BLaER1 treated with 17β-estradiol and CSF1 and Interleukin-3, amounts not matched to agents 10 nM and 100 nM (cell line): ENCODE data around the gene RHOG.

Experiments used
- H3K27ac ChIP-seq, 11 experiments: shearing (Covaris generic); formaldehyde crosslinking; 2 replicates each; pipeline ENCODE4 v1.8.1; 2022
- H3K27me3 ChIP-seq, 11 experiments: shearing (Covaris generic); formaldehyde crosslinking; 2 replicates each; pipeline ENCODE4 v1.8.1; 2022
- H3K36me3 ChIP-seq, 11 experiments: shearing (Covaris generic); formaldehyde crosslinking; 2 replicates each; pipeline ENCODE4 v1.8.1; 2022
- H3K4me1 ChIP-seq, 10 experiments: shearing (Covaris generic); formaldehyde crosslinking; 2 replicates each; pipeline ENCODE4 v1.8.1; 2022
- H3K4me2 ChIP-seq, 11 experiments: shearing (Covaris generic); formaldehyde crosslinking; 2 replicates each; pipeline ENCODE4 v1.8.1; 2022
- H3K4me3 ChIP-seq, 10 experiments: shearing (Covaris generic); formaldehyde crosslinking; 2 replicates each; pipeline ENCODE4 v1.8.1; 2022
- H3K9ac ChIP-seq, 11 experiments: shearing (Covaris generic); formaldehyde crosslinking; 2 replicates each; pipeline ENCODE4 v1.8.1; 2022
- H3K9me3 ChIP-seq, 11 experiments: shearing (Covaris generic); formaldehyde crosslinking; replicated peaks in 1 of 11; 2 replicates each; pipeline ENCODE4 v1.8.1; 2022
- H4K20me1 ChIP-seq, 11 experiments: shearing (Covaris generic); formaldehyde crosslinking; 2 replicates each; pipeline ENCODE4 v1.8.1; 2022
- Cebpa-rat ChIP-seq, 11 experiments: shearing (Covaris generic); IDR thresholded peaks; 2 replicates each; pipeline ENCODE4 v1.8.1; 2022

Gene RHOG

GRCh38 chr11:3840870-3841425 lies at the start of gene RHOG:
TSS of gene RHOG (minus strand) at chr11:3840959. CDS start at chr11:3828138, 12,821 bp downstream.
- Histone ChIP-seq H3K9ac (peak within 1 kb of the TSS; percentile 88 to 99 (median 96)), H3K4me2 (peak within 1 kb of the TSS; percentile 92 to 100 (median 96)), H4K20me1 (peaks cover 10 to 47% (median 37%) of the 10 kb centered on the region in 11 experiments; a peak in 16 of 22 replicates), H3K4me3 (peak within 1 kb of the TSS; percentile 83 to 99 (median 91)), H3K36me3 (peaks cover 0 to 19% (median 2%) of the 10 kb centered on the region in 11 experiments; a peak in 10 of 22 replicates), H3K27ac (peak within 1 kb of the TSS; percentile 89 to 96 (median 94)), H3K9me3 (no peaks in the 10 kb centered on the region), H3K27me3 (no peaks in the 10 kb centered on the region), H3K4me1 (peaks cover 44 to 64% (median 53%) of the 10 kb centered on the region in 10 experiments)
- no peak for TF ChIP-seq Cebpa-rat (IDR thresholded peaks at IDR 0.05)

GRCh38 chr11:3890014-3890413 lies 49.3 kb upstream of the RHOG start:
- no peak overlapping the region for H3K4me3 ChIP-seq
- H3K9me3 ChIP-seq: peaks cover 0 to 3% (median 0%) of the 10 kb centered on the region in 11 experiments; a peak in 1 of 22 replicates
- peak overlapping the region; percentile 38 to 97 (median 85); a peak in 21 of 22 replicates for H3K4me2 ChIP-seq
- peaks cover 0 to 30% (median under 1%) of the 10 kb centered on the region in 11 experiments; a peak in 8 of 22 replicates for H4K20me1 ChIP-seq
- peaks cover 79 to 100% (median 88%) of the 10 kb centered on the region in 10 experiments for H3K4me1 ChIP-seq
- H3K27me3 ChIP-seq: no peaks in the 10 kb centered on the region
- H3K36me3 ChIP-seq: peaks cover 0 to 12% (median 0%) of the 10 kb centered on the region in 11 experiments; a peak in 1 of 22 replicates
- no peak for TF ChIP-seq Cebpa-rat (IDR thresholded peaks at IDR 0.05)
- H3K9ac ChIP-seq: no peak overlapping the region; a peak in 1 of 22 replicates
- peak overlapping the region in 5 of 11 experiments; percentile 17 to 35 (median 20); a peak in 7 of 22 replicates for H3K27ac ChIP-seq

- H3K27me3 ChIP-seq: no peaks in the 10 kb centered on the region
- H3K4me2 ChIP-seq: peak overlapping the region in 6 of 11 experiments; percentile 24 to 82 (median 62); a peak in 9 of 22 replicates
- H3K9ac ChIP-seq: no peak overlapping the region
- peaks cover 0 to 3% (median 0%) of the 10 kb centered on the region in 11 experiments; a peak in 2 of 22 replicates for H3K9me3 ChIP-seq
- TF ChIP-seq Cebpa-rat (IDR thresholded peaks at IDR 0.05): no peak
- peaks cover 72 to 100% (median 87%) of the 10 kb centered on the region in 10 experiments for H3K4me1 ChIP-seq
- peaks cover 0 to 12% (median 0%) of the 10 kb centered on the region in 11 experiments; a peak in 1 of 22 replicates for H3K36me3 ChIP-seq
- no peak overlapping the region for H3K27ac ChIP-seq
- H3K4me3 ChIP-seq: no peak overlapping the region
- peaks cover 0 to 30% (median 0%) of the 10 kb centered on the region in 11 experiments; a peak in 6 of 22 replicates for H4K20me1 ChIP-seq
Observed at GRCh38 chr11:3888876-3889275, 48.1 kb upstream of the RHOG start.

- H3K4me1 ChIP-seq: peaks cover 55 to 100% (median 82%) of the 10 kb centered on the region in 10 experiments
- H3K27me3 ChIP-seq: no peaks in the 10 kb centered on the region
- H3K4me2 ChIP-seq: peak overlapping the region; percentile 7 to 82 (median 56); a peak in 21 of 22 replicates
- peaks cover 0 to 5% (median 3%) of the 10 kb centered on the region in 11 experiments; a peak in 2 of 22 replicates for H3K9me3 ChIP-seq
- H3K27ac ChIP-seq: peak overlapping the region in 3 of 11 experiments; percentile 17 to 47 (median 37); a peak in 4 of 22 replicates
- no peak overlapping the region for H3K4me3 ChIP-seq
- H4K20me1 ChIP-seq: peaks cover 0 to 30% (median 0%) of the 10 kb centered on the region in 11 experiments; a peak in 6 of 22 replicates
- TF ChIP-seq Cebpa-rat (IDR thresholded peaks at IDR 0.05): no peak
- peaks cover 0 to 8% (median 0%) of the 10 kb centered on the region in 11 experiments; a peak in 1 of 22 replicates for H3K36me3 ChIP-seq
- peak overlapping the region in 2 of 11 experiments; percentile 8 to 36; a peak in 2 of 22 replicates for H3K9ac ChIP-seq
Observed at GRCh38 chr11:3886985-3887384, 46.2 kb upstream of the RHOG start.

- no peaks in the 10 kb centered on the region for H3K27me3 ChIP-seq
- peak overlapping the region; percentile 5 to 82 (median 56); a peak in 16 of 22 replicates for H3K4me2 ChIP-seq
- H4K20me1 ChIP-seq: peaks cover 0 to 30% (median 0%) of the 10 kb centered on the region in 11 experiments; a peak in 6 of 22 replicates
- H3K4me3 ChIP-seq: no peak overlapping the region
- H3K9ac ChIP-seq: no peak overlapping the region
- peaks cover 55 to 100% (median 83%) of the 10 kb centered on the region in 10 experiments for H3K4me1 ChIP-seq
- peak overlapping the region in 2 of 11 experiments; percentile 8 to 22; a peak in 2 of 22 replicates for H3K27ac ChIP-seq
- peaks cover 0 to 5% (median 3%) of the 10 kb centered on the region in 11 experiments; a peak in 2 of 22 replicates for H3K9me3 ChIP-seq
- TF ChIP-seq Cebpa-rat (IDR thresholded peaks at IDR 0.05): no peak
- H3K36me3 ChIP-seq: 0 out of 22 replicates have a peak, but pooled peaks cover 0 to 5% (median 0%) of the 10 kb centered on the region in 11 experiments
Observed at GRCh38 chr11:3885855-3886254, 45.1 kb upstream of the RHOG start.

GRCh38 chr11:3882655-3883054 lies 41.9 kb upstream of the RHOG start:
- 0 out of 22 replicates have a peak overlapping the region, but pooled peaks of 1 of the 11 experiments have one; percentile 14 for H3K27ac ChIP-seq
- H3K4me1 ChIP-seq: peaks cover 52 to 100% (median 89%) of the 10 kb centered on the region in 10 experiments
- no peak overlapping the region for H3K4me3 ChIP-seq
- peaks cover 0 to 5% (median 3%) of the 10 kb centered on the region in 11 experiments; a peak in 2 of 22 replicates for H3K9me3 ChIP-seq
- peaks cover 0 to 47% (median 0%) of the 10 kb centered on the region in 11 experiments; a peak in 7 of 22 replicates for H4K20me1 ChIP-seq
- H3K27me3 ChIP-seq: no peaks in the 10 kb centered on the region
- no peak for TF ChIP-seq Cebpa-rat (IDR thresholded peaks at IDR 0.05)
- H3K4me2 ChIP-seq: peak overlapping the region in 5 of 11 experiments; percentile 0 to 86 (median 82); a peak in 4 of 22 replicates
- 0 out of 22 replicates have a peak, but pooled peaks cover 0 to 5% (median 0%) of the 10 kb centered on the region in 11 experiments for H3K36me3 ChIP-seq
- no peak overlapping the region for H3K9ac ChIP-seq

- peak overlapping the region; percentile 75 to 91 (median 82) for H3K4me2 ChIP-seq
Observed at GRCh38 chr11:3880724-3881123, 40.0 kb upstream of the RHOG start.

GRCh38 chr11:3879967-3880542 lies 39.3 kb upstream of the RHOG start:
- Histone ChIP-seq H3K36me3 (peaks cover 0 to 5% (median 0%) of the 10 kb centered on the region in 11 experiments; a peak in 1 of 22 replicates), H3K4me3 (peak overlapping the region in 3 of 10 experiments; percentile 8 to 43 (median 31); a peak in 3 of 20 replicates), H3K4me1 (peaks cover 39 to 100% (median 83%) of the 10 kb centered on the region in 10 experiments), H4K20me1 (peaks cover 0 to 58% (median 6%) of the 10 kb centered on the region in 11 experiments; a peak in 9 of 22 replicates), H3K27me3 (no peaks in the 10 kb centered on the region), H3K9me3 (peaks cover 0 to 5% (median under 1%) of the 10 kb centered on the region in 11 experiments; a peak in 1 of 22 replicates), H3K4me2 (peak overlapping the region; percentile 75 to 91 (median 82)), H3K9ac (peak overlapping the region in 6 of 11 experiments; percentile 6 to 51 (median 45); a peak in 6 of 22 replicates), H3K27ac (peak overlapping the region in 10 of 11 experiments; percentile 25 to 74 (median 64); a peak in 20 of 22 replicates)
- no peak for TF ChIP-seq Cebpa-rat (IDR thresholded peaks at IDR 0.05)

More at GRCh38 chr11:3880724-3881123, 40.0 kb upstream of the RHOG start:
- Histone ChIP-seq H3K4me1 (peaks cover 38 to 100% (median 86%) of the 10 kb centered on the region in 10 experiments), H3K4me3 (peak overlapping the region in 4 of 10 experiments; percentile 2 to 43 (median 20); a peak in 5 of 20 replicates), H3K36me3 (0 out of 22 replicates have a peak, but pooled peaks cover 0 to 5% (median 0%) of the 10 kb centered on the region in 11 experiments), H3K27me3 (no peaks in the 10 kb centered on the region), H3K27ac (peak overlapping the region in 10 of 11 experiments; percentile 25 to 74 (median 64); a peak in 19 of 22 replicates), H4K20me1 (peaks cover 0 to 54% (median 6%) of the 10 kb centered on the region in 11 experiments; a peak in 8 of 22 replicates), H3K9me3 (peaks cover 0 to 5% (median 3%) of the 10 kb centered on the region in 11 experiments; a peak in 2 of 22 replicates), H3K9ac (peak overlapping the region in 7 of 11 experiments; percentile 6 to 51 (median 44); a peak in 11 of 22 replicates)
- 0 out of 22 replicates have a peak, but pooled peaks of 1 of the 11 experiments have one; percentile 15 for TF ChIP-seq Cebpa-rat (IDR thresholded peaks at IDR 0.05)
